Stimulated activated CD4-positive, alpha-beta T cell treated with anti-CD3 and anti-CD28 coated beads, Interleukin-1b, Interleukin-23, amount 100 ng/mL, for 1 hour (primary cell): ENCODE data around the gene IP6K3.

Experiments used
- DNase-seq, 2 donors: peaks; one replicate each; pipeline ENCODE4 v3.0.0-alpha.2; 2020; ENCODE audit warnings: low read depth in 2 of 2

Gene IP6K3

GRCh38 chr6:33689148-33689494, 57.6 kb downstream of the IP6K3 start:
- DNase-seq = no peak

GRCh38 chr6:33688451-33689147, 58.1 kb downstream of the IP6K3 start:
- DNase-seq = no peak

- no peak for DNase-seq
These were observed 58.7 kb downstream of the IP6K3 start for GRCh38 chr6:33688006-33688405.

- DNase-seq = no peak
These were observed 59.4 kb downstream of the IP6K3 start for GRCh38 chr6:33686981-33687975.

GRCh38 chr6:33686225-33686924, 60.3 kb downstream of the IP6K3 start:
- no peak for DNase-seq

GRCh38 chr6:33685411-33686224, 61.1 kb downstream of the IP6K3 start:
- DNase-seq = no peak

GRCh38 chr6:33684983-33685382, 61.7 kb downstream of the IP6K3 start:
- DNase-seq = no peak

- DNase-seq = no peak
These were observed 62.2 kb downstream of the IP6K3 start for GRCh38 chr6:33684428-33684896.

GRCh38 chr6:33683576-33684427, 62.9 kb downstream of the IP6K3 start:
- DNase-seq = no peak

GRCh38 chr6:33683051-33683571, 63.6 kb downstream of the IP6K3 start:
- peak in 1 of 2 donors; percentile 19 for DNase-seq

- DNase-seq = no peak
These were observed 64.4 kb downstream of the IP6K3 start for GRCh38 chr6:33682341-33682740.

GRCh38 chr6:33679761-33680160, 66.9 kb downstream of the IP6K3 start:
- DNase-seq = no peak

GRCh38 chr6:33678932-33679490, 67.7 kb downstream of the IP6K3 start:
- DNase-seq = no peak

GRCh38 chr6:33678233-33678931, 68.3 kb downstream of the IP6K3 start:
- no peak for DNase-seq

GRCh38 chr6:33677689-33678088, 69.0 kb downstream of the IP6K3 start:
- DNase-seq = no peak

- DNase-seq = no peak
These were observed 69.5 kb downstream of the IP6K3 start for GRCh38 chr6:33677143-33677660.

GRCh38 chr6:33676416-33677142, 70.1 kb downstream of the IP6K3 start:
- DNase-seq = no peak

GRCh38 chr6:33675968-33676367, 70.7 kb downstream of the IP6K3 start:
- DNase-seq = no peak
